Measurements from ENCODE around the gene RBM45.
"Not testable (repeated sequence)": the region's sequence is repeated elsewhere in the genome, so short reads cannot be mapped to it uniquely, and the experiment has no call there.

The RBM45 gene

DNA sequence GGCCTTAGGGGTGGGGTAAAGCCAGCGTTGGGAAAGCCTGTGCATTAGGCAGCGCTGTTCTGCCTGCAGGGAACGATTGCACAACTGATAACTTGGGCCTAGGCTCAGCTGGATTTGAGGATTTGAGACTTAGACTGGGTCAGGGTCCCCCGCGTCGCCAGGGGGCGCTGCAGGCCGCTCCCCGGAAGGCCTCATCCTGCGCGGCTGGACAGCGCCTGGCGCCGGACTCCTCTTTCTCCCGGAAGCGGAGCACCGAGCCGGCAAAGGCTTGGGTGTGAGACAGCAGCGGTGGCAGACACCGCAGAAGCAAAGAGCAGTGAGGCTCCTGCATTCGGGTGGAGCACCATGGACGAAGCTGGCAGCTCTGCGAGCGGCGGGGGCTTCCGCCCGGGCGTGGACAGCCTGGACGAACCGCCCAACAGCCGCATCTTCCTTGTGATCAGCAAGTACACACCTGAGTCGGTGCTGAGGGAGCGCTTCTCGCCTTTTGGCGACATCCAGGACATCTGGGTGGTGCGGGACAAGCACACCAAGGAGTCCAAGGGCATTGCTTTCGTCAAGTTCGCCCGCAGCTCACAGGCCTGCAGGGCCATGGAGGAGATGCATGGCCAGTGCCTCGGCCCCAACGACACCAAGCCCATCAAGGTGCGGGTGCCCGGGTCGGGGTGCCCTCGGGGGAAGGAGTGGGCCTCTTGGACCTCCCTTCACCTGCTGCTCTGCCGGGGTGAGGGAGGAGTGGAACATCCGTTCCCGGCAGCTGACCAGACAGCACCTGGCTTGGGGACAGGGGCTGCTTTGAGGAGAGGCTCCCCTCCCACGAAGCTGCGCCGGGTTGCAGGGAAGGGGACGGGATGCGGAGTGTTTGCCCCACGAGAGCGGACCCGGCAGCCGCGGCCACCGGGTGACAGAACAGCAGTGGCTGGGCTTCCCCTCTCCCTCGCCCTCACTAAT is at the start of gene RBM45:
Gene RBM45 (plus strand): TSS at position 236 of the 951 bp plus-strand sequence. CDS start 110 bp downstream, at position 346.
- DNase-seq, result peak; percentile 90

GRCh38 chr2:178066324-178066723 is 45.9 kb upstream of the RBM45 start:
- DNase-seq, result no peak

DNA sequence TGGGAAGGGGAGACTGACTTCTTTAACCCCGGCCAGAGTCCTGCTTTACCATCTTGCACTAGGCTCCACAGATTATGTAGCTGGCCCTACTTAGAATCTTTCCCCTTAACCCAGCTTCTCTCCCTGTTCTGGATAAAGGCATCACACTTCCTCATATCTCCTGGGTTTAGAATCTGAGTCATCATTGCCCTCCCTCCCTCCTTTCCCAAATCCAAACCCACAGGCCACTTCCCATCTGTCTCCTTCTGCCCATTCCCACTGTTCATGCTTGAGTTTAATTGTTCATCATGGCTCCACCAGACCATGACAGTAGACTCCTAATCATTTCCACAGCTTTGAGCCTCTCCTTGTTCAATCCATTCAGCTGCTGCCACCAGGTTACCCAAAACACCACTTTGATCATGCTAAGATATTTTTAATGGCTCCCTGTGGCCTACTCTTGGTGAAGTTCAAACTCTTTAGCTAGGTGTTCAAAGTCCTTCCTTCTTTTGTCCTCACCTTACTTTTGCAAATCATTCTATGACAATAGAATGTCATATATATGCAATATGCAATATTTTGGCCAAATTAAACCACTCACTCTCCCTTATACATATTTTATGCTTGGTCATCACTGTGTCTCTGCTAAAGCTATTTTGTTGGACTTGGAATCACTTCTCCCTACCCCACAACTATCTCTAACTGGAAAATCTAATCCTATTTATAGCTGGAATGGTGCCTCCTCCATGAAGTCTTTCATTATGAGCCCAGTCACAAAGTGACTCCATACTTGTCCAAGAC is 45.2 kb upstream of the RBM45 start:
- no peak for DNase-seq

GRCh38 chr2:178068823-178069454 is 43.3 kb upstream of the RBM45 start:
- DNase-seq, result no peak

DNA sequence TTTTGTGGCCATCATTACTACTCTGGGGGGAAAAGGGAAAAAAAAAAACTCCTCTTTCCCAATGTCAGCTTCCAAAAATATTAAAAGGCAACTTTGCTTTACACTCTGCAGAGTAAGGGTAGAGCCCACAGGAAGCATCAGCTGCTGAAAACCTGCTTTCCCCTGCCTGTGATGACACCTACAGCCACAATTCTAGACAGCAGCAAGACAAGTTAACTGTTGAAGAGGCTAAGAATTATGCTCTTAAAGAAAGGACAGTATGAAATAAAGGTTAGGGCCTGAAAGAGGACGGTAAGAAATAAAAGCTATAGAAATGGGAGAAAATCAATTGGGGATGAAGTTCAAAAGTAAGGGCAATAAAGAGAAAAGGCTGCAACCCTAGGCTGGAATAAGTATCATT is 42.7 kb upstream of the RBM45 start:
- DNase-seq, result no peak

DNA sequence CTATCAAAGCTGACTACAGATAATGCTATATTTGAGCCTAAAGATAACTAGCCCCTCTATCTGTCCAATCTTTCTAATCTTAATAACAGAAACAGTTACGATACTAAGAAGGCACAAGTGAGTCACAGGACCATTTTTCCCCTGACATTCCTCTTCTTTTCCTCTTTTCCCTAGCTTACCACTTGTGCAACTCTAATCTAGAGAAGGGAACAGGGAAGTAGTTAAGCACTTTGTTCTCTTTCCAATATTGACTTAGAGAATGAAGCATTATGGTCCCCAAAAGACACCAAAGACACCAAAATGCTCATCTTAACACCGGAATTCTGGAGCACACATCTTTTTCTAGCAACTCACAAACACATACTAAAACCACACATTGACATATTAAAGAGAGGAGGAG is 41.4 kb upstream of the RBM45 start:
- DNase-seq, result no peak

- DNase-seq, result no peak
Observed at GRCh38 chr2:178072000-178072382, 40.2 kb upstream of the RBM45 start.

DNA sequence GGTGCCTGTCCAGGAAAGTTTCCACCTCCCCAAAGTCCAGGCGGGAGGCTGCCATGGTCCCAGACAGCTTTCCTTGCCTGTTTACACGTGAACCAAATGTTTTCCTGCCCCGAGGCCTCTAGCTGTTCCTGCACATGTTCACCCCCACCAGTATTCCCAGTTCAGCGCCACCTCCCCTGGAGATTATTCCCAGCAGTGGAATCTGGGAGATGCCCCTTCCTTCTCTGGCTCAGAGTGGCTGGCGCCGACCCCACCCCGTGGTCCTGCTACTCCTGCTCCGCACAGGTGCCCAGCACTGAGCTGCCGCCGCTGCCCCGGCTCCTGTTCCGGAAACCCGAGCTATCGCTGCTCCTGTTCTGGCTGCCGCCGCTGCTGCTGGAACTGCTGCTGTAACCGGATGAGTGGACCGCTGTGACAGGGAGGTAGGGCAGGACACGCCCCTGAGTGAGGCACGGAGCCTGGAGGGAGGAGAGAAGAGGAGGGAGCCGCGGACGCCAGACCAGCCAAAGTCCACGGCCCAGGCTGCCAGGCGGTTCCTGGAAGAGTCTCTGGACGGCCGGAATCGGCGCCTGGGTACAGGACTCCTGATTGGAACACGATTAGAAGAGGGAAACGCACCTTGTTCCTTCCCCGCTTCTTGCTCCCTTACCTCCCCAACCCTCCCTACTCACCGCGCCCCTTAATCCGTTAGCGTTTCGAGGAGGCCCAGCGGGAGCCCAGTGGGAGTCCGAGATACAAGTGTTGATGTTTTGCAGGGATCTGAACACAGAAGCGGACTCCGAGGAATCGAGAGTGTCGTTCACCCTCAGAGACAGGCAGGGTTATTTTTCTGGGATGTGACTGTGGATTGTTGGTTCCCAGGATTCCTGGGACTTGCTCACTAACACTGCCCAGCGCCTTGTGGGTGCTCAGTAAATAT is 39.6 kb upstream of the RBM45 start, which contains the start of gene PDE11A:
Gene PDE11A (minus strand): TSS at position 395 of the 919 bp plus-strand sequence. CDS start 340 bp downstream, at position 55.
- peak; percentile 30 for DNase-seq

DNA sequence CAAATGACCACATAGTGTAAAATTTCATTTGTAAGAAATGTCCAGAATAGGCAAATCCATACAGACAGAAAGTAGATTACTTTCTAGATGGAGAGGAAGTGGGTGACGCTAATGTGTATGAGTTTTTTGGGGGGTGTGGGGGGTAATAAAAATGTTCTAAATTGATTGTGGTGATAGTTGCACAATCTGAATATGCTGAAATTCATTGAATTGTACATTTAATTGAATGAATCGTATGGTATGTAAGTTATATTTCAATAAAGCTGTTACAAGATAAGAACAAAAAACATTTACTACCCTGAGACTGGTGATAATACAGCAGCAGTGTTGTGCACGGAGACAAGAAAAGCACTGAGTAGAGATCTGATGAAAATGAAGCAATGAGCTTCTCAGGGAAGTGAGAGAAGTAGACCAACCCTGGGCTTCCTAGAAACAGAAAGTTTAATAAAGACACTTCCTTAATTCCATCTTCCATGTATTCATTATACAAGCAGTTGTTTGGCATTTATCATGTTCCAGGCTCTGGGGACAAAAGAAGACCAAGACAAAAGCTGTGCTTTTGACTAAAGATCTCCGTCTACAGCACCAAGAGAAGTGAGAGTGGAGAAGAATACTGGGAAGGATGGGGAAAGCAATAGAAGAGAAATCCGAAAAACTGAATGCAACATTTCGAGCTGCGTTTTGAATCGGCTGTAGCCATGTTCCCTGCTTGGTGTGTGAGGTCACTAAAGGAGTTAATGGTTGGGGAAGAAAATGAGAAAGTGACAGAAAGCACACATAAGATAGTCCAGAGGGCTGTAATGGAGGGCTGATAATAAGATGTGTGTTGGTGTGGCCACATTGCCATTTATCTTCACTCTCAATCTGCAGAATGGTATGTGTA is 37.9 kb upstream of the RBM45 start:
- no peak for DNase-seq

GRCh38 chr2:178075006-178075326 is 37.3 kb upstream of the RBM45 start:
- DNase-seq, result no peak

GRCh38 chr2:178076130-178076529 is 36.1 kb upstream of the RBM45 start:
- DNase-seq, result no peak

GRCh38 chr2:178079279-178079678 is 33.0 kb upstream of the RBM45 start:
- DNase-seq, result not testable (repeated sequence)

DNA sequence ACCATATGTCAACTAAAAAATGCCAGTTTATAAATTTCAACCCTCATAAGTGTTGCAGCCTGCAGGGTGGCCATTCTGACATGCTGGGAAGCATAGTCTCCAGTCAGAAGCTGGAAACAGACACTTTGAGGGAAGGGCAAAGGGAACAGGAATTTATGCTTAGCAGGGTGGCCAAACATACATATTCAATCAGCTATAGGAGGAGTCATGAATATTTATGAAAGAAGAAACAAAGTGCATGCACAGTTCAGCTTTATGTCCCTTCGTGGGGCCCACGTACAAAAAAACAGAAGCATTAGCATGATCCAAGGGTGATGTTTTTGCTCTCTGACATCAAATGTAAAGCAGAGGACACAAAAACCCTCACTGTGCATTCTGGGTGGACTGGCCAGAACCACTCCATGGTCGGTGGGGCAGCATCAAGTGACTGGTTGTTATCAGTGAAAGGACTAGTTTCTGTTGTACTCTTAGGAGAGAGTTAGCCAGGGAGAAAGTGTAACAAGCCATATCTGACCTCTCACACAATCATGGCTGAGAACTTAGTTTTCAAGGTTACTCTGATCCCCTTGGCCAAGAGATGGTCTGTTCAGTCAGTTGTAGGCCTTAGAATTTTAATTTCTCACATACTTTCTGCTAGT is 29.7 kb upstream of the RBM45 start:
- no peak for DNase-seq

DNA sequence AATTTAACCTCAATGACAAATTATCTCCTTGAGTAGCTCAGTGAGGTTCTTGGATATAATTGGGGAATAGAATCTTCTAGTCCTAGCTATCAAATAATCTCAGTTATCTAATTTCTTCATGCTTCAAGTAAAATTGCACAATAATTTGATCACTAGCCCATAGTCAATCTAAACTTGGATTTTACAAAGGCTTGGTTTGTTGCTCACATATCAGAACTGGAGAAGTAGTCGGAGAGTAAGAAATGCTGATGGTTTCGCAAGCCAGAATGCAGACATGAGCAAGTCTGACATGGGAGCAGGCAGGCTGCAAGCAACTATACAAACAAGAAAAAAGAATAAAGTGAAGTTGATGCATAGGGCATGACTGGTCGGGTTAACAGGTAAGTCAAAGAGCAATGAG is 28.0 kb upstream of the RBM45 start:
- DNase-seq, result no peak

DNA sequence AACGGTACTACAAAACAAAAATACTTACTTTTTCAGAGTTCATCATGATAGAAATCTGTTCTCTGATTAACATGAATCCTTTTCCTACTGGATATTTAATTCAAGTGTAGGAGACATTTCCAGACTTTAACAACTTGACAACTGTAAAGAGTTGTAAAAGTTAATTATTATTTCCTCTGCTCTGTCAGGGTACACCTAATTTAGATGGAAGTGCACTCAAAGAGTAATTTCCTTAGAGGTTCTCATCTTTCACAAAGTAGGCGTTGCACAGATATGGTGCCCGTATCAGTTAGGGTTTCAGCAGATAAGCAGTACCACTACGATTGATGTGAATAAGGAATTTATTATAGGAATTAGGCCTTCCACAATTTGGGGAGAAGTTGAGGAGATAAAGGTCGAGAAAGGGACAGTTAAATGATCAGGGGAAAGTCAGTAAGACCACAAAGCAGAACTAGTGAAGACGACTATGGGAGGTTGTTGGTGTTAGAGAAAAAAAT is 23.4 kb upstream of the RBM45 start:
- no peak for DNase-seq

DNA sequence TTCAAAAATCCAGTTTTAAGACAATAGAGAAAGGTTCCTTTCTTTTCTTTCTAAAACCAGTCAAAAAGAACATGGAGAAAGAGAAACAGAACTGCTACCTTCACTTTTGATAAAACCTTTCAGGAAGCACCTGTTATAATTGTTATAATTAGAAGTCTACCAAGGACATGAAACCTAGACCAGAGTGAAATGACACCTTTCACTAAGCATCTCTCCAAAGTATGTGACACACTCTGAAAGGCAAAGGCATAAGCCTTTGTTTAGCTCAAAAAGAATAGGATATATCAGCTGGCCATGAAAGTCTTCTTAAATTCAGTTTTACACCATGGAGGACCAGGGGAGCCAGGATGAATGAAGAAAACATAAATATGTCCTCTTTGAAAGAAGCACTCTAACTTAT is 18.8 kb upstream of the RBM45 start:
- no peak for DNase-seq

DNA sequence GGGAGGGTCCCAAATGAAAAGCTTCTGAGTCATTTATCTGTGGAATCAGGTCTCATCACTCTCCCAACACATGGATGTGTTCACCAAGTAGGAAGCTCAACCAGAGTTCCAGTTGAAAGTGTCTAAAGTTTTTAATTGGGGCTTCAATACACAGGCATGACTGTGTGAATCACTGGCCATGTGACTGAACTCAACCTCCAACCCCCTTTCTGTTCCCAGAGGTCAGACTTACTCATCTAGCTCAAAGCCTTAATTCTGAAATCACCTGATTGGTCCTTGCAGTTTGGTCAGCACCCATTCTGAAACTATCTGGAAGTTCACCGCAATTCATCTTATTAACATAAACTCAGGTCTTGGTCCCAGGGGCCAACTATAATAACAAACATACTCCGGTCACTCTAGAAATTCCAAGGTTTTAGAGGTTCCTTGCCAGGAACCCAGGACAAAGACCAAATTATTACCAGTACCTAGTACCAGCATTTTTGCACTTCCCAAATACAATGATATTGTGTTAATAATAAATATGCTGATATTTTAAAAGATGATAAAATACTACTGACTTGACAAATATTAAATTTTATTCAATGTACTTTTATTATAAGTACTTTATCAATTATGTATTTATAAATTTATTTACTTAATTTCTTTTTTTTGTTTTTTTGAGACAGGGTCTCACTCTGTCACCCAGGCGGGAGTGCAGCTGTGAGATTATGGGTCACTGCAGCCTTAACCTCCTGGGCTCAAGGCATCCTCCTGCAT is 10.7 kb upstream of the RBM45 start:
- DNase-seq, result no peak

- DNase-seq, result no peak
Observed at GRCh38 chr2:178105566-178105965, 6.7 kb upstream of the RBM45 start.

DNA sequence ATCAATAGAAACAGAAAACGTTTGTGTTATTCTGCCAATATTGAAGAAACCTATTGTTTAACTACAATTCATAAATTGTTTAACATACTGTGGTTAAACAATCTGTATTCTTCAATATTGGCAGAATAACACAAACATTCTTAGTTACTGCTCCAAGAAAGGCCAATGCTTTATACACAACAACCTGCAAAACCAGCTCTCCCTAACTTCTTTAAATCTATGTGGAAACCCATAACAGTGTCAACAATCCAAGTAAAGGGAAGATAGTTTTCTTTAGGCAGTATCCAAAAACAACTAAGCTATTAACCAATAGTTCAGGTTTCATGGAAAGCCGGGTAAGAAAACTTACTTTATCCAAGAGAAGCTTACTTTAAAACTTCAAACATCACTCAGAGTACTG is 6.2 kb upstream of the RBM45 start:
- DNase-seq, result no peak

DNA sequence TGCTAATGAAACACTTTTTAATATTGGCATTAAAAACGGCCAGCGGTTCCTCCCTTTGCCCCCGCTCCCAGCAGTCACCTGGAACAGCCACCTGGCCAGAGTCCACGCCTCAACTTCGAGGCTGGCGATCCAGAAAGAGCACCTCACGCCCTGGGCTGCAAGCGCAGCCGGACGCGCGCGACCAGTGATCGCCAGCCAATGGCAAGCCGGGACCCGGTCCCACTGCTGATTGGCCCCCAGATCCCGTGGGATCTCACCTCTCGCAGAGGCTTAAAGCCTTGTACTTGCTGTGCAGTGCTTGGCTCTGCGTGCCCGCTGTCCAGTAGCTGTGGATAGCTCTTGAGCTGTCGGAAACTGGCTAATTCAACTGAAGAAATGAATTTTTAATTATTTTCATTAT is 4.1 kb upstream of the RBM45 start:
- no peak for DNase-seq

Data from NCI-H1694 treated with DMSO at 0.1 percent for 48 hours (cell line).